ENCODE measurements around the gene HIF1AN. TPM values are rescaled to one million over a fixed set of nuclear protein-coding genes. Genes with fewer than 3 reads are reported as not detected.

The HIF1AN gene
- total RNA-seq, 2 experiments from 2014 or later, result 39.0 to 42.1 TPM

GRCh38 chr10:100531761-100532160, 4.0 kb upstream of the HIF1AN start:
- no peak overlapping the region for H3K4me3 Mint-ChIP-seq
- peaks cover 14% of the 10 kb centered on the region for H3K36me3 Mint-ChIP-seq
- peaks cover 30% of the 10 kb centered on the region for H3K4me1 Mint-ChIP-seq
- H3K27ac Mint-ChIP-seq, result peak overlapping the region; percentile 40
- H3K27me3 Mint-ChIP-seq, result no peaks in the 10 kb centered on the region
- H3K9me3 Mint-ChIP-seq, result no peaks in the 10 kb centered on the region
- no peak for DNase-seq

GRCh38 chr10:100534726-100535125, 1.0 kb upstream of the HIF1AN start:
- Mint-ChIP-seq H3K4me1 (peaks cover 33% of the 10 kb centered on the region), H3K27me3 (no peaks in the 10 kb centered on the region), H3K4me3 (no peak overlapping the region), H3K9me3 (no peaks in the 10 kb centered on the region), H3K36me3 (peaks cover 2% of the 10 kb centered on the region), H3K27ac (no peak overlapping the region)
- DNase-seq, result no peak

GRCh38 chr10:100535338-100535714, 417 bp upstream of the HIF1AN start:
- H3K36me3 Mint-ChIP-seq, result peaks cover 2% of the 10 kb centered on the region
- no peaks in the 10 kb centered on the region for H3K27me3 Mint-ChIP-seq
- no peak overlapping the region for H3K27ac Mint-ChIP-seq
- peaks cover 29% of the 10 kb centered on the region for H3K4me1 Mint-ChIP-seq
- no peak for DNase-seq
- no peak overlapping the region for H3K4me3 Mint-ChIP-seq
- H3K9me3 Mint-ChIP-seq, result no peaks in the 10 kb centered on the region

GRCh38 chr10:100537475-100537874, 1.7 kb downstream of the HIF1AN start:
- Mint-ChIP-seq H3K9me3 (no peaks in the 10 kb centered on the region), H3K4me1 (peaks cover 18% of the 10 kb centered on the region), H3K4me3 (no peak overlapping the region), H3K36me3 (peaks cover 12% of the 10 kb centered on the region), H3K27me3 (no peaks in the 10 kb centered on the region), H3K27ac (no peak overlapping the region)
- no peak for DNase-seq

- Mint-ChIP-seq H3K9me3 (no peaks in the 10 kb centered on the region), H3K36me3 (peaks cover 20% of the 10 kb centered on the region), H3K27me3 (no peaks in the 10 kb centered on the region), H3K4me1 (no peaks in the 10 kb centered on the region), H3K27ac (peak overlapping the region; percentile 35), H3K4me3 (no peak overlapping the region)
- DNase-seq, result no peak
Observed at GRCh38 chr10:100544950-100545349, 9.2 kb downstream of the HIF1AN start.

- H3K9me3 Mint-ChIP-seq, result no peaks in the 10 kb centered on the region
- no peak overlapping the region for H3K4me3 Mint-ChIP-seq
- H3K27ac Mint-ChIP-seq, result no peak overlapping the region
- peaks cover 12% of the 10 kb centered on the region for H3K36me3 Mint-ChIP-seq
- DNase-seq, result no peak
- no peaks in the 10 kb centered on the region for H3K27me3 Mint-ChIP-seq
- no peaks in the 10 kb centered on the region for H3K4me1 Mint-ChIP-seq
Observed at GRCh38 chr10:100551196-100551595, 15.5 kb downstream of the HIF1AN start.

GRCh38 chr10:100551738-100552137, 16.0 kb downstream of the HIF1AN start:
- H3K4me1 Mint-ChIP-seq, result no peaks in the 10 kb centered on the region
- no peaks in the 10 kb centered on the region for H3K27me3 Mint-ChIP-seq
- peaks cover 12% of the 10 kb centered on the region for H3K36me3 Mint-ChIP-seq
- no peak overlapping the region for H3K4me3 Mint-ChIP-seq
- H3K9me3 Mint-ChIP-seq, result no peaks in the 10 kb centered on the region
- no peak overlapping the region for H3K27ac Mint-ChIP-seq
- DNase-seq, result no peak

- Mint-ChIP-seq H3K27me3 (no peaks in the 10 kb centered on the region), H3K4me1 (no peaks in the 10 kb centered on the region), H3K27ac (no peak overlapping the region), H3K4me3 (no peak overlapping the region), H3K9me3 (no peaks in the 10 kb centered on the region), H3K36me3 (peaks cover 4% of the 10 kb centered on the region)
- DNase-seq, result no peak
Observed at GRCh38 chr10:100553929-100554328, 18.2 kb downstream of the HIF1AN start.

- Mint-ChIP-seq H3K9me3 (no peaks in the 10 kb centered on the region), H3K4me3 (no peak overlapping the region)
Observed at GRCh38 chr10:100554902-100555301, 19.2 kb downstream of the HIF1AN start.

GRCh38 chr10:100560248-100560647, 24.5 kb downstream of the HIF1AN start:
- Mint-ChIP-seq H3K4me3 (no peak overlapping the region), H3K36me3 (peaks cover 3% of the 10 kb centered on the region), H3K27me3 (peaks cover 41% of the 10 kb centered on the region), H3K9me3 (no peaks in the 10 kb centered on the region), H3K27ac (no peak overlapping the region), H3K4me1 (peaks cover 7% of the 10 kb centered on the region)
- DNase-seq, result no peak

More at GRCh38 chr10:100554902-100555301, 19.2 kb downstream of the HIF1AN start:
- DNase-seq, result no peak
- no peaks in the 10 kb centered on the region for H3K27me3 Mint-ChIP-seq
- H3K4me1 Mint-ChIP-seq, result no peaks in the 10 kb centered on the region
- peaks cover 1% of the 10 kb centered on the region for H3K36me3 Mint-ChIP-seq
- H3K27ac Mint-ChIP-seq, result no peak overlapping the region

- H3K36me3 Mint-ChIP-seq, result peaks cover 3% of the 10 kb centered on the region
- peaks cover 46% of the 10 kb centered on the region for H3K27me3 Mint-ChIP-seq
- H3K27ac Mint-ChIP-seq, result no peak overlapping the region
- peaks cover 7% of the 10 kb centered on the region for H3K4me1 Mint-ChIP-seq
- H3K4me3 Mint-ChIP-seq, result no peak overlapping the region
- DNase-seq, result no peak
- H3K9me3 Mint-ChIP-seq, result no peaks in the 10 kb centered on the region
Observed at GRCh38 chr10:100561005-100561404, 25.3 kb downstream of the HIF1AN start.

- Mint-ChIP-seq H3K4me1 (peaks cover 7% of the 10 kb centered on the region), H3K4me3 (no peak overlapping the region)
Observed at GRCh38 chr10:100562008-100562672, 26.4 kb downstream of the HIF1AN start.

GRCh38 chr10:100565206-100565985, 29.7 kb downstream of the HIF1AN start:
- peaks cover 60% of the 10 kb centered on the region for H3K27me3 Mint-ChIP-seq
- H3K4me1 Mint-ChIP-seq, result peaks cover 7% of the 10 kb centered on the region
- no peak overlapping the region for H3K27ac Mint-ChIP-seq
- no peak overlapping the region for H3K4me3 Mint-ChIP-seq
- H3K9me3 Mint-ChIP-seq, result no peaks in the 10 kb centered on the region
- DNase-seq, result no peak
- H3K36me3 Mint-ChIP-seq, result peaks cover 3% of the 10 kb centered on the region

More at GRCh38 chr10:100562008-100562672, 26.4 kb downstream of the HIF1AN start:
- Mint-ChIP-seq H3K9me3 (no peaks in the 10 kb centered on the region), H3K27ac (no peak overlapping the region), H3K36me3 (peaks cover 3% of the 10 kb centered on the region), H3K27me3 (peaks cover 58% of the 10 kb centered on the region)
- DNase-seq, result peak; percentile 83

- H3K27me3 Mint-ChIP-seq, result peaks cover 54% of the 10 kb centered on the region
- peaks cover 4% of the 10 kb centered on the region for H3K4me1 Mint-ChIP-seq
- H3K9me3 Mint-ChIP-seq, result no peaks in the 10 kb centered on the region
- no peak overlapping the region for H3K27ac Mint-ChIP-seq
- H3K36me3 Mint-ChIP-seq, result peaks cover 1% of the 10 kb centered on the region
- DNase-seq, result no peak
- no peak overlapping the region for H3K4me3 Mint-ChIP-seq
Observed at GRCh38 chr10:100566561-100566960, 30.8 kb downstream of the HIF1AN start.

GRCh38 chr10:100567249-100567648, 31.5 kb downstream of the HIF1AN start:
- Mint-ChIP-seq H3K9me3 (no peaks in the 10 kb centered on the region), H3K27ac (no peak overlapping the region)

GRCh38 chr10:100567826-100568225, 32.1 kb downstream of the HIF1AN start:
- no peak for DNase-seq
- Mint-ChIP-seq H3K27ac (no peak overlapping the region), H3K9me3 (no peaks in the 10 kb centered on the region), H3K4me1 (peaks cover 1% of the 10 kb centered on the region), H3K36me3 (peaks cover 1% of the 10 kb centered on the region), H3K4me3 (no peak overlapping the region), H3K27me3 (peaks cover 41% of the 10 kb centered on the region)

More at GRCh38 chr10:100567249-100567648, 31.5 kb downstream of the HIF1AN start:
- H3K4me3 Mint-ChIP-seq, result no peak overlapping the region
- H3K27me3 Mint-ChIP-seq, result peaks cover 47% of the 10 kb centered on the region
- no peak for DNase-seq
- H3K4me1 Mint-ChIP-seq, result peaks cover 2% of the 10 kb centered on the region
- peaks cover 1% of the 10 kb centered on the region for H3K36me3 Mint-ChIP-seq

All from activated naive CD8-positive, alpha-beta T cell treated with anti-CD3 and anti-CD28 coated beads for 36 hours (primary cell).